HG03095 (cell line): ENCODE data around the gene CISTR.
"Not testable (repeated sequence)": the region's sequence is repeated elsewhere in the genome, so short reads cannot be mapped to it uniquely, and the experiment has no call there.

Experiments used
- ATAC-seq: cut with Tn5 transposase; IDR thresholded peaks from one replicate; pipeline ENCODE4 v1.9.1; 2021; ENCODE audit warnings: moderate library complexity; ENCODE audit not compliant: unreplicated experiment

Gene CISTR

DNA sequence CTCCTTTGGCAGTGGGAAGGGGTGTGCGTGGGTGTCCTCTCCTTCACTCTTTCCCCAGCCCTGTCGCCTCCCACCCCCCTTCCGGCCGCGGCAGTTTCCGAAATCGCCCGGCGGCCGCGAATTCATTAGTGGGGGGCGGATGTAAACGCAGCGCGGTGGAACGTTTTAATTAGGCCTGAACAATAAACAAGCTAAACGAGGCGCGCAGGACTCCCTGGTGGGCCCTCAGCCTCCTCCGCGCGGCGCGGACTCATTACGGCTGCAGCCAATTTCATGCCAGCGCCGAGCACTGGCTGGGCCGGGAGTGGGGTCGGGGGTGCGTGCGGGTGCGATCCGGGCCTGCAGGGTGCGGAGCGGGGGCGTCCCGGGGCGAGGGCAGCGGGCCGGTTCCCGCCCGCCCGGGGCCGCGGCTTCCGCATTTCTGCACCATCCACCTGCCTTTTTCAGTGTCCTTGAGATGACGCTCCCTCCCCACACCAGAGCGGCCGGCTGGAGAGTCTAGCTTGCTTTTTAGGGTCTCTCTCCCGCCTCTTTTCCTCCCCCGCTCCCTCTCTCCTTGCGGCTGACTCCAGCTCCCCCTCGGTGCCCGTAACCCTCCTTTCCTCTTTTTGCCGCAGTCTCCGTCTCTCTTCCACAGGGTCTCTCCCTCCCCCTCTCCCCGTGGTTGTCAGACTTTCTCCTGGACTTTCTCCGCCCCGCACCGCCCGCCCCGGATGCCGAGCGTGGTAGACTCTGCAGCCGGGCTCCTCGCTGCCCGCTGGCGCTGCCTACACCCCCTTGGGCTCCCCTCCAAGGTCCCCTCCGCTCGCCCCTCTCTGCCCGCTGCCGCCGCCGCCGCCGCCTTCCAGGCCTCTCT is at the start of gene CISTR:
TSS of gene CISTR (minus strand) at position 644 of the 856 bp plus-strand sequence.
- ATAC-seq, result no peak

DNA sequence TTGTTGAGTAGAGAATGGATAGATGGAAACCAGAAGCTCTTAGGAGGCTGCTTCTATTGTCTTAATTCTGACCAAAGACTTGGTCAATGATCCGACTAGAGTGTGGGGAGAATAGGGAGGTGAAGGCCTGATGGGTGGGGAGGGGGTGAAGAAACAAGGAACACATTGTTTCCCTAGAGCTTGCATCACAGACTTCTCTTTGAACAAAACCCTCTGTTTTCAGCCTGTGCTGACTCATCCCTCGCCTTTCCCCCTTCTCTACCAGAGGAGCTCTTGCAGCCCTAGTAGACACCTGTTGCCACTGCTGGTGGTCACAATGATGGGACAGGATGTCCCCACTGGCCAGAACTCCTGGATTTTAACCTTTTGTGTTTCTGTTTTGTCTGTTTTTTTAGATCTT is 46.8 kb upstream of the CISTR start:
- ATAC-seq, result no peak

DNA sequence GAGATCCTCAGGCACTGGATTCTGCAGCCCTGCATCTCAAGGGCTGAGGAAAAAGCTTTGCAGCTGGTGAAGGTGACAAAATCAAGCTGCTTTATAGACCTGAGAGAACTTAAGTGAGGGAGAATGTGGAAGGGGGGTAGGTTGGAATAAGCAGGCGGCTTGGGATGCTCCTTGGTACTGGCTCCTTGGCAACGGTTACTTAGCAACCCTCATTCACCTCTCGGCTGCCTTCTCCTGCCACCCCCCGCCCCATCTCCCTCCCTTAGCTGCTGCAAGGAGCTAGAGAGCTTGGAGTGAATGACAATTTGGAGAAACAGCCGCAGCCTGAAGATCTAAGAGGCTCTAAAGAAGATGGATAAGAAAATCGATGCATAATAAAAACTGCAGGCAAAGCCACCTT is 44.1 kb upstream of the CISTR start:
- ATAC-seq, result no peak

DNA sequence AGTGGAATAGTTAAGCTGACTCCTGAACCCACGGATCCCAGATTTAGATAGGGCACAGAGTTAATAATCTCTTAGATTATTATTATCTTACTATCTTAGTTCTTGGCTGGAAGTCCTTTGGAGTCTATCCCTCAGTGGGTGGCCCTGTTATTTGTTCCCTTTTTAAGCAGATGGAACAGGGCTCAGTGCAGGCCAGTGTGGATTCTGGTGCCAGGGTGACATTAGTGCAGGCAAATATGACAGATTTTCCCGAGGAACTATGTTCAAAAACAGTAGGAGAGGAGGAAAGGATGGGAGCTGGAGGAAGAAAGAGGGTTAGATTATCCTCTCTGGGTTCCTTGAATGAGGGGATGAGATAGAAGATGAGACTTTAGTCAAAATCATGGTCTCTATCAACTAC is 41.4 kb upstream of the CISTR start:
- no peak for ATAC-seq

DNA sequence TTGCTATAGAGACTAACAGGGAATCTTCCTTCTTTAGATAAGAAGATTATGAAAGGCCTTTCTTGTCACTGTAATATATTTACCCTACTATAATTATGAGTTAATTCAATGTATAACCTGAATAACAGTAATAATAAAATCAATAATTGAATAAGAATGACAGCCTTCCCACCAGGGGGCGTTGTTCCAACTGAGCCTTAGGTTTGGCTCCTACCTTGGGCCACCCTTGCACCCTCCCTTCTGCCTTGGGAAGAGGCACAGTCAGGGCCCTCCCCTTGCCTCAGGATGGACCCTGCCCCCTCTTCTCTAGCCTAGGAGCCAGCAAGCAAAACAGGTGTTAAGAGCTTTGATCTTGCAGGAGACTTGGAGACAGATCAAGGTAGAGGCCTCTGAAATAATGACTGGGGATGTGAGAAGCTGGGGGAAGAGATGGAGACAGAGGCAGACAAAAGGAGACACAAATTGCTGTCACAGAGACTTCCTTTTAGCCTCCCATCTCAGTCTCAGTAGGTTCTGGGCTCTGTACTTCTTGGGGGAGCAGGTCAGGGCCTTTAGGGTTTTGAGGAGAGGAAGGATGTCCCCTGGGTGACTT is 40.1 kb upstream of the CISTR start:
- ATAC-seq, result no peak

DNA sequence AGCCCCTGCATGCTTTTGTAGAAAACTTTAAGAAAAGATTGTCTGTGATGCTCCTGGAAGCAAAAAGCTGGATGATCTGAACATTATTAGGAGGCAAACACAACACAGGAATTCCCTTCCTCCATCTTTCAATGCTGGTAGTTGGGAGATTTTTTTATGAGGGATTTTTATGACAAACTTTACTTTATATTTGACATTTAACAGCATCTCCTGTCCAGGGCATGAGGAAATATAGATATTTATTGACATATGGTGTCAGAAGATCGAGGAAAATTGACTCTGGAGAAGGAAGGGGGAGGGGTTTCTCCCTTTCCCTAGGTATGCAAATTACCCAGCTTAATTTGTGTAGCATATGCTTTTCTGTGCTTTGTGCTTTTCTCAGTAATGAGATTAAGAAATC is 37.8 kb upstream of the CISTR start:
- no peak for ATAC-seq

DNA sequence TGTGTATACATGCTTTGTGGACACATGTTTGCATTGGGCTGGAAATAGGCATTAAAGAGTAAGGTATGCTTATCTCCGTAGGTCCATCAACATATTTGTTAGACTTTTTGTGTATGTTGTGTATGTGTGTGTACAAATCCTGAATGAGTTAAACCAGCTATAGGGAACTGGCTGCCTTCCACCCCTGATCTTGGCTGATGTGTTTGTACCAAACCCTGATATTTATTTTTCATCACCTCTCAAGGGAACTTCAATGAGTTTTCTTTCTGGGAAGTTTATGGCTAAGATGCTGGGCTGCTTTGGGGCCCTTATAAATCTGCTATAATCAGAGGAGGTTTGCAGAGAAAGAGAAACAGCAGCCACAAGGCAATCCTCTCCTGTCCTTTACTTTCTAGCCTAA is 37.1 kb upstream of the CISTR start:
- no peak for ATAC-seq

DNA sequence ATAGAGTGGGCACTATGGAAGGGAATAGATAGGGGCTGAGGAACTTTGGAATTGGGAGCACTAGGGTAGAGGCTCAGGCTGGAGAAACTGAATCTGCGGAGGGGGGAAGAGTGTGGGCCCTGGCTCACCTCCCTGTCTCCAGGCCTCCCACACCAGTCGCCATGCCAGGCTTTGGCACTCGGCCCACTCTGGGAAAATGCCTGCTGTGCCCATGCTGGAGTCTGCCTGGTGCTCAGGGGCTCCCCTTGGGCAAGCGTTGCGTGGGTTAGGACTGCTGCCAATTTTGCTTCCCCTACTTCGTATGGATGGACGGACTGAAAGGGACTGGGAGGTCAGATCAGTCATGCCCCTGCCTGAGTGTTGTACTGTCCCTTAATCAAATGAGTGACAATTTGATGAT is 34.6 kb upstream of the CISTR start:
- no peak for ATAC-seq

DNA sequence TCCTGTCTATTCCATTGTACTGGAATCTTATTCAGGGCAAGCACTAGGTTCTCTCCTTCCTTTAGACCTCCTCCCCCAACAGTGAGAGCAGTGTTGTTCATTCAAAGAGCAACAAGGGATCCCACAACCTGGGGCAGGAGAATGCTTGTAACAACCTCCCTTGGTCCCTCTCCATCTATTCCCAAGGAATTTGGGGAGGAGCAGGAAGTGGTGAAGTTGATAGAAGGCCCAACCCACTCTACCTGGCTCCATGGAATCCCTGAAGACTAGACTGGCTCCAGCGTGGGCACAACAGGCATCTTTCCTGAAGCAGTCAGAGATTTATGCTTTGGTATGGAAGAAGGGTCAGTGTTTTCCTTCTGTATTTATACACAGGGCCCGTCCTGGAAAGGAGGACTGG is 33.4 kb upstream of the CISTR start:
- no peak for ATAC-seq

DNA sequence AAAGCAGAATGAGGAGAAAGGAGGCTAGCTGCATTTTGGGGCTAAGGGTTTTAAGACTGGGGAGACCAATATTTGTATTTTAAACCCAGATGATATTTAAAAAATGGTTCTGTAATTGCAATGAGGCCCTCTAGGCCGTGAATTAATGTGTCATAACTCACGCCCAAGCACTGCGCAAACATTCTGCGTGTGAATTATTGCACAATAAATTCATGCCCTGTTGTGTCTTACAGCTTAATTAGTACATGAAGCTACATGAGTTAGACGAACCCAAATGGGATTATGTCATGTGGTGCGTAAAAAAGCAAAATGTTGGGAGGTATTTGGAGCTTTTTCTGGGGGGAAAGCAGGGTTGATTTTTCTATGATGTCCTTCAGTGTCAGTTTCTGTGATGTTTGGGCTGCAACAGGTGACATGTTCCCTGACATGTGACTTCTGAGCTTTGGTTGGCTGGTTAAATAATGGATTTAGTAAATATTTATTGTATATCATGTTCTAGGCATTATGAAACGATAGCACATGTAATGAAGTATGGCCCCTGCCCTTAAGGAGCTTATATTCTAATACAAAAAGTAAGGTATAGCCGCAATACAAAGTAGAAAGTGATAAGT is 30.4 kb upstream of the CISTR start:
- no peak for ATAC-seq

DNA sequence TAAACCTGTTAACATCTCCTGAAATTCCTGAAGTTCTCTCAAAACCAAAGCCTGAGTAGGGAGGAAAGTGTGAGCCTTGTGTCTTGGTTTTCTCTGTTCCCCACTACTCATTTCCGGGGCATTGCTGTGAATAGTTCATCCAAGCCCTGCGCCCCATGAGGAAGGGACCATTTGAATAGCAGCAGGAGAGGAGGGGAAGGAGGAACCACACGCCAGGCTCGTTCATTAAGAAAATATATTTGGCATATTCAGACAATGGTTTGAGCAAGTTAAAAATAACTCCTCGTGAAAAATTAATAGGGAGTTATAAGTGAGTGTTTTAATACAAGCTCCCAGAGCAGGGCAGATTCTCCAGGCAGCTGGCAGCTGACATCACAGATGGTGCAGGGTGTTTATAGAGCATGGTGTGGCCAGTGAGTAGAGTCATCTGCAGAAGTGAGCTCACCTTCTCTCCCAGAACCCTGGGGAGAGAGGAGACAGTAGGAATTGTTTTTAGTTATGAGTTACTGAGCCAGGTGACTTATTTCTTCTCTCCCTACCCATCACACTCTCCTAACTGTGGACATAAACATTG is 29.5 kb upstream of the CISTR start:
- ATAC-seq, result no peak

DNA sequence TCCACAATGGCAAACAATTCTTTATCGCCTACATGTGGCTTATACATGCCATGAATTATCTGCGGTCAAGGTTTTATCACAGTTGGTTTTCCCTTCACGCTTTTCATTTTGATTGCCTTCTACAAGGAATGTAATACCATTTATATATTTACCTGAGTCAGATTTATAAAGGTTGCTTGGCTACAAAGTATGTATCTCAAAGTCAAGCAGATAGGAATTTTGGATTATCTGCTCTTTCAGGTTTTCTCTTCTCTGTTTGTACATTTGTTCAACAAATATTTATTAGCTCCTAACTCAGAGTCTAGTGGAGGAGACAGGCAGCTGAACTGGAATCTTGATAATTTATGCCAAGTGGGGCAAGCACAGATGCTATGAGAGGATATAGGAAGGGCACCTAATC is 28.5 kb upstream of the CISTR start:
- ATAC-seq, result no peak

DNA sequence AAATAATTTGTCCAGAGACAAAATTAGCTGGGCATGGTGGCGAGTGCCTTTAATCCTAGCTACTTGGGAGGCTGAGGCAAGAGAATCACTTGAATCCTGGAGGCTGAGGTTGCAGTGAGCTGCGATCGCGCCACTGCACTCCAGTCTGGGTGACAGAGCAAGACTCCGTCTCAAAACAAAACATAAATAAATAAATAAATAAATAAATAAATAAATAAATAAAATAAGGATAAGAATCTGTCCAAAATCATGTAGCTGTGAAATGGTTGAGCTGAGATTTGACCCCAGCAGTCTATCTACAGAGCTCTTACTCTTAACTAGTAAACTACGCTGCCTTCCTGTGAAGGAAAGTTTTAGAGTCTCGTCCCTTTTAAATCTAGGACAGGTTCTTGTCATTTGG is 27.9 kb upstream of the CISTR start:
- not testable (repeated sequence) for ATAC-seq

DNA sequence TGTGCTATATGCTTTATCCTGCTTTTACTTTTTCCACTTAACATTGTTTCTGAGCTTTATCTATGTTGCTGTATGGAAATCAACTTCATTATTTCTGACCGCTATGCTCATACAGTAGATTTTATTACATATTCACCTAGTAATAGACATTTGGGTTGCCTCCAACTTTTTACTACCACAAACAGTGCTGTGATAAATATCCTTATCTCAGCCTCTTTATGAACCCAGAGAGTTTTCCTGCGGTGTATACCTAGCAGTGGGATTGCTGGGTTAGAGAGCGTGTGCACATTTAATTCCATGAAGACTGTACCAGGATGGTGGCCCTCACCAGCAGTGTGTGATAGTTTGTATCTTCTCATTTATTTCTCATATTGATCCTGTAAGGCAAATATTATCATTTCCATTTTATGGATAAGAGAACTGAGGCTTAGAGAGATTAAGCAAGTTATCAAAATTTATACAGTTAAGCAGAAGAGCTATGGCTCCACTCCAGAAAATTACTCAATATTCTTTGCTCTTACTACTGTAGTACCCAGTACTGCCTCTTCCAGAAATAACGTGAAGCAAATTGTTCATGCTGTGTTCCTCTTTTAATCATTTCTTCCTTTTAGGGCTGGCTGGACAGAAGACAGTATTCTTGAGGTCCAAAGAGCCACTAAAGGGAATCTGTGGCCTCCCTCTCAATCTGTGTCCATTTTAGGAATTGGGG is 26.3 kb upstream of the CISTR start:
- no peak for ATAC-seq

DNA sequence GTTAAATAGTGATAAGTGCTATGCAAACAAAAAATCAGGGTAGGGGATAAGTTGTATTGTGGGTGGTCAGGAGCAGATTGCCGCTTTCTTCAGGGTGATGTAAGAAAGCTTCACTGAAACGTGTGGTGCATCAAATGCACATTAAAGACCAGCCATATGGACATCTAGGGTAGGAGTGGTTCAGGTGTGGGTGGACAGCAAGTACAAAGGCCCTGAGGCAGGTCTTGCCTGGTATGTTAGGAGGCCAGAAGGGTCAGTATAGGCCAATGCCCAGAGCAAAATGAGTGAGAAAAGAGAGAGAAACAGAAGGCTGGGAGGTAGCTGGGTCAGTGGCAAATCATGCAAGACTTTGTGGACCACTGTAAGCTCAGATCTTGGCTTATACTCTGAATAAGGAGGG is 25.6 kb upstream of the CISTR start:
- no peak for ATAC-seq

DNA sequence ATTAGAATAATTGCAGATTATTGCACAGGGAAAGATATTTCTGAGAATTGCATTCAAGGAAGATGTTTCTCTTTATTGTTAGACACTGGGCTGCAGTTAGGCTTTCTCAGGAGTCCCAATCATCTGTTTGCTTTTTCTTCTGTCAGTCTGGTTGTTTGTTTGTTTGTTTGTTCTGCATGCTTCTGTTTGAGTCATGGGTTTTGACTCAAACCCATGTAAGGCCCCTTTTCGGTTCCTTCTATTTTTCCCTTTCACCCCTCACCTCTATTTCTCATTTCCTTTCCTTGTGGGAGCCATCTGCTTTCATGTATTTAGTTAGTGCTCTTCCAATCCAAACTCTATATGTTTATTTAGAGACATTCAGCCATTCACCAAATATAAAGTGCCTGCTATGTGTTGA is 25.1 kb upstream of the CISTR start:
- no peak for ATAC-seq

DNA sequence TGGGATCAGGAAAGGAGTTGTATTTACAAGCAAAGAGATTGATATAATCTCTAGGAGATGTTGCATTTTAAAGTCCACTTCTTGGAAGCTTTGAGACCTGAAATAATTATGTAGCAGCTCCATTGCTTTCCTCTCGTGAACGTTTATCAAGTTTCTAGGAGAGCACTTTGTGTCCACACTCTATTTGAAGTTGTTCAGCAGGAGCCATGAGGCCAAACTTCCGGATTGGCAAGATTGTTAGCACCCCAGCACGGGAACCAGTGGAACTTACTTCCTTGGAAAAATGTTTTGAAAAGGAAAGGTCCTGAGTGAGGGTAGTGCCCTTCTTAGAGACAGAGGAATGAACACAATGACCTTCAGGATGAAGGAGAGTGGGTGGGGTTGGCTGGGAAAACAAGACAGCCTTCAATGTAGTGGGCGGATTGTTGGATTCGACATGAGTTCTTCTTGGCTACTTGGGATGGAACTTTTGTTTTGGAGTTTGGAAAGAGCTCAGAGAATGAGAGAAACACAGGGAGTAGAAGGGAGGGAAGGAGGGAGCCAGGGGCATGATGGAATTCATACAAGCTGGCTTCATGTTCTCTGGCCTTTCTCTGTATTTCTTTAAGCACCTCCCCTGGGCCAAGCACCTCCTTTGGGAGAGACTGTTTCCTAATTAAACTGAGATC is 23.8 kb upstream of the CISTR start:
- no peak for ATAC-seq

DNA sequence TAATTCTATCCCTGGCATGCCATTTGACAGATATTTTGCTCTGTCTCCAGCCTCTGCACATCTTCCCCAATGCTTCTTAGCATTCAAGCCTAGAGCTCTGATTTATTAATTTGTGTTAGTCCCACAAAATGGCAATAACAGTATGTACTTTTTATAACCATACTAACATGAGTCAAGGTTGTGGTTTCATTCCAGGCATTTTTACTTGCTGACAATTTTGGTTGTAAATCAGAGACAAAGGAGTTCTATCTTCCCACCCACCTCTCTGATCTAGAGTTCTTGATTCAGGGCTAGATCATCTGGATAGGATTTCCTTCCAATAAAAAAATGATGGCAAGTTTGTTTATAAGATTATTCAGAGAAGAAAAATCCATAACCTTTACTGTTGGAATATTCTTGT is 18.5 kb upstream of the CISTR start:
- ATAC-seq, result no peak

DNA sequence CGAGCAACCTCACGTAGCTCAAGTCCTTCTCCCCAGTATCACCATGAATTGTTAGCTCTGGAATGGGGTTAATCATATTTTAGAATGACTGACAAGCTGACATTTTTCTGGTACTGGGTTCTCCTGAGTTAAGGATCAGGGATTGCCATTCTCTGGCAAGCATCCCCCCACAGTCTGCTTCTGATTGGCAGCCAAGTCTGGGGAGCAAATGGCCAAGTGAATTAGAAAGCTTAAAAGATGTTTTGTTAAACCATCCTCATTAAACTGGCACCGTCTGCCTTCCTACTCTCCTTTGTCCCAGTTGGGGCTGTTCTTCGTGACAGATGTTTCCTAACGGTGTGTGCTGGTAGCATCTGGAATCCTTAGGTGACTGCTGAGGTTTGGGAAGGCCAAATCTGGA is 17.2 kb upstream of the CISTR start:
- no peak for ATAC-seq

DNA sequence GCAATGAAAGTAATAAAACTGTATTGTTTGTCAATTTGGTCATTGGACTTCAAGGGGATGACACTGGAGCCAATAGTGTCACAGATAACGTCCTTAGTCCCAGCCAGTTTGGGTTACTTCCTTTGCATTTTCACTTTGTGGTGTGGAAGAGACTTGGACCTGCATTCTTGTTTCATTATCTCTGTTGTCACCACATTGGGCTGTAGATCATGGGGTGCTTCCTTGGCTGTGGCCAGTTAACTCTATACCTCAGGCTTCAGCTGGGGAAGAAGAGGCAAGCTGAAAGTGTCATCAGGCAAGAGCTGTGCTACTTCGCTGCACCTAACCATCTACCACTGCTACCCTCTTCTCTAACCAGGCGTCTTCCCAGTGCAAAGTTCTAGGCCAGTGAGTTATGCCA is 15.1 kb upstream of the CISTR start:
- ATAC-seq, result no peak

DNA sequence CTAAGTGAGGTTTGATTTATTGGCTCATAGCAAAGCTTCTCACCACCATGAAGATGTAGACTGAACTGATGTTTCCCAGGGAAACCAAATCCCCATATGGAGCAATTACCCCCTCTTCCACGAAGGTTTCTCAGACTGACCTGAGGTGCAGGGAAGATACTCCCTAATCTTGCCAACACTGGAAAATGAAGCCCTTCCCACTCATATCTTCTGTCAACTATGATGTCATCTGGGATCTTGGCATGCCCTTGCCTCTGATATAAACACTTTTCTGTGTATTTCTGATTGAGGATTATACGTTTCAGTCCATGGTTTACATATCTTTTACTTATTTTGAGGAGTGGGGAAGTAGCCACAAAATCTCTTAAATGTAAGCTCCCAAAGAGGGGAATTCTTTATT is 14.1 kb upstream of the CISTR start:
- no peak for ATAC-seq
